NK-92 (cell line): ENCODE data around the gene RELL1.

Source experiments
- DNase-seq: peaks from one replicate; lab custom pipeline; 2025; ENCODE audit not compliant: unreplicated experiment; lab: John Stamatoyannopoulos, UW

The RELL1 gene

DNA sequence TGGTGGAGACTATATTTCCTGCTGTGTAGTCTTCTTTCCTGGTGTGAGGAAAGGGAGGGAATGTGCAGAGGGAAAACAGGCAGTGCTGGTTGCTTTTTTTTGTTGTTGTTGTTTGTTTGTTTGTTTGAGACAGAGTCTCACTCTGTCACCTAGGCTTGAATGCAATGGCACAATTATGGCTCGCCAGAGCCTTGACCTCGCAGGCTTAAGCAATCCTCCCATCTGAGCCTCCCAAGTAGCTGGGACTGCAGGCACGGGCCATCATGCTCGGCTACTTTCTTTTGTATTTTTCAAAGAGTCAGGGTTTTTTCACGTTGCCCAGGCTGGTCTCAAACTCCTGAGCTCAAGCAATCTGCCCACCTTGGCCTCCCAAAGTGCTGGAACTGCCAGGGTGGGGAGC lies 82.5 kb downstream of the RELL1 start:
- DNase-seq: no peak

DNA sequence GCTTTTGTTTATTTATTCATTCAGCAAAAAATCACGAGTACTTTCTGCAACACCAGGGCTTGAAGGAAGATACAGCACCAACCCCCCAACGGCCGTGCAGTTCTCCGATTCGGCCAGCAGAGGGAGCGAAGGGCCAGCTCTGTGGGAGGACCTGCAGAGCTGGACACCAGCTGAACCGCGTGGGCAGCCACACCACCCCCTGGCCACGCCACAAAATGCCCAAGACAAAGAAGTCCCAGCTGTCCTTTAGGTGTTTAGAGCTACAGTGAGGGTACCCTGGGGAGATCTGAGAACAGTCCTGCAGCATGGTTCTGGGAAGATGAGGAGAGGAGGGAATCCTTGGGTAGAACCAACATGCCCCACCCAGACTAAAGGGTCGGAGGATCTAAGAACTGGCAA lies 83.1 kb downstream of the RELL1 start:
- peak; percentile 2 for DNase-seq

DNA sequence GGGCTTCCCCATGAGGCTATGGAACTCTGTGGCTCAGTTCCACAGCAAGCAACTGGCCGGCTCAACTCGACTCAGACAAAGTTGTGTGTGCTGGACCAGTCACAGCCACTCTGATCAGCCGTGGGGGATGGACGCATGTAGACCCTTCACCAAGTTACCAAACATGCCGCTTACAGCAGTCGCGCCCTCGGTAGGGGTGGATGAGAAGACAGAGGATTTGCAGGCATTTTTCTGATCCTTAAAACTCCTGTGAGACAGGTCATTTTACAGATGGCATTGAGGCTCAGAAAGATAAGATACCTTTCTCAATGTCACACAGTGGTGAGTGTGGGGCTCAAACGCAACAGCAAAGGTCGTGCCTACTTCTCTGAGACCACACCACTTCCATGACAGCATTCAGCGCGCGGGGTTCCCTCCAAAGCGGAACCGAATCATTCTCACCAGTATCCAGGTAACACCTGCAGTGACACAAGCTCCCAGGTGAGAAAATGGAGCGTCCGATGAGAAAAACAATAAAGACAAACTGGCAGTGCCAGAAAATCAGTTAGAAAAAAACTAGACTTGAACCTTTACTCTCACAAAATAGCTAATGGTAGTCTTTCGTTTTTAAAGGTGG lies 83.6 kb downstream of the RELL1 start:
- DNase-seq: no peak

DNA sequence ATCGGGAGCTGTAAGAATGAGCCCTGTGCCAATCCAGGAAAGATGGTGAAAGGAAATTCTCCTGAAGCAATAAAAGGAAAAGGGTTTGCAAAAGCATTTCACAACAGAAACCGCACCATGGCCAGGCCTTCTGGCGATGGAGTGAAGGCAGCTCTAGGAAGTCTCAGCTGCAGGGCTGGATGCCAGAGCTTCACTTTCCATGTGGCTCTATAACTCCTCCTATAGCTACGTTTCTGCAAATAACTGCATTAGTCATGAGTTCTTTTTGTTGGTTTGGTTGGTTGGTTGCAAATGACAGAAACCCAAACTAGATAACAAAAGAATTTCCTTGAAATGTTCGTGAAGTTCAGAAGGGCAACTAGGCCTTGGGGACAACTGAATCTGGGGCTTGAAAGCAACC lies 84.6 kb downstream of the RELL1 start:
- DNase-seq: no peak

DNA sequence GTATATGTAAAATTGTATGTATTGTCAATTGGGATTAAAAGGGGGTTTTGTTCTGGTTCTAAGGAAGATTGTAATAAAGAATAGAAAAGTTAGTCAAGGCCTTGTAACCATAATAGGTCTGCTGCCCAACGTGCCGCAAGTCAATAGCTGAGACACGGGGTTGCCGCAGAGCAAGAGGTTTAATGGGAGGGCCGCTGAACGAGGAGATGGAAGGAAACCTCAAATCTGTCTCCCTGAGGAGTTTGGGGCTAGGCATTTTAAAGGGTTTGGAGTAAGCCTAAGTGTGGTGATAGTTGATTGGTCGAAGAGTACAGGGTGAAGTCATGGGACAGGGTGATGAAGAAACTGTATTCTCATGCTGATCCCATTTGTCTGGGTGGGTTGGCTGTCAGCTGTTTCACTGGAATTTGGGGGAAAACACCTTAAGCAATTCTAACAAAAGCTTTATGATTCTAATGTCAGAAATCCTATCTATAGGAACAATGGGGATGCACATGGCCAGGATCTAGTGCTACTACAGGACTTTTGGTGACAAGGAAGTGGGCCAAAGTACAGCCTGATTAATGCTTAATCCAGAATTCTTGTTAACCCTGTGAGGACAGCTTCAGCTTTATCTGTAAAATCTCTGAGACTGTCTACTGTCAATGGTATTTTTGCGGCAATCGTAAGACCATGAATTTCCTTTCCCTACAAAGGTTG lies 86.9 kb downstream of the RELL1 start:
- DNase-seq: no peak

DNA sequence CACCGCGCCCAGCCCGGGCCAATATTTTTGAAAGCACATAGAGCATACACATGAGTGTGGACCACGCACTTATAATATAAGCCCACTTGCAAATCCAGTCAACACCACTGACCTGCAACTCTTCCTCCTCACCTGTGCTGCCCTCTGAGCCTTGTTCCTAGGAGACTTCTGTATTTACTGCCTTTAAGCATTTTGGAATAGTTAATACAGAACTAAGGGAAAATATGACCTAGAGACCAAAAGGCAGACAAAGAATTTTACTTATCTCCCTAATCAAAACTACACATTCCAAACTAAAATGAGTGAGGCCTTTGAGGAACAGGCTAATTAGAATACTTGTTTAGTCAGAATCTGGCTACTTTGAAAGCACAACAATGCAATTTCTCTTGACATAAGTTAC lies 89.1 kb downstream of the RELL1 start:
- no peak for DNase-seq

DNA sequence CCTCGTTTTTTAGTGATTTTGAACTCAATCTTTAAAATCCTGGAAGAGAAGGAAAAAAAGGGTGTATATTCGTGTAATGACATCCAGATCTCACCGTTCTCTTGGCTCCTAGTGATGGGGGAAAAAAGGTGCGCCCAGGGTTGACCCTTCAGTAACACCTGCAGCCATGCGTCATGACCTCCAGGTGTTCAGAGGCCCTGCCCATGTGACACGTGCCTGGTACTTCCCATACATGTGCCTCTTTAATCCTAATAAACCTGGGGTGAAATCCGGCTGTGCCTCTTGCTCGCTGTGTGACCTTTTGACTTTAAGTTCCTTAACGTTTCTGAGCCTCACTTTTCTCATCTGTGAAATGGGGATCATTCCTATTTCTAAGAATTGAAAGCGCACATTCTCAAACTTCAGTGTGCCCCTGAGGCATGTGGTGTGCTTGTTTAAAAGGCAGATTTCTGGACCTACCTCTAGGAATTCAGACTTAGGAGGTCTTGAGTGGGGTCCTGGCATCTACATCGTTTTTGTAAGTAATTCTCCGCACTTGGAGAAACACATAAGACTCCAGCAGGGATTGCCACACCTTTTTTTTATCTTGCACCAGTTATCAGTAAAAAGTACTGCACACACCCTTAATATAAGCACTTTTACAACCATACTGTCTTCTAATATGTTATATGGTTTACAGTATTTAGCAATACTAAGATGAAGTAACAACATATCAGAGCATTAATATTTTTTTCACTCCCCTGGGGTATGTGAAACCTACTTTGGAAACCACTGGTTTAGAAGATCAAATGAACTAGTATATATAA lies 90.1 kb downstream of the RELL1 start:
- DNase-seq: no peak

DNA sequence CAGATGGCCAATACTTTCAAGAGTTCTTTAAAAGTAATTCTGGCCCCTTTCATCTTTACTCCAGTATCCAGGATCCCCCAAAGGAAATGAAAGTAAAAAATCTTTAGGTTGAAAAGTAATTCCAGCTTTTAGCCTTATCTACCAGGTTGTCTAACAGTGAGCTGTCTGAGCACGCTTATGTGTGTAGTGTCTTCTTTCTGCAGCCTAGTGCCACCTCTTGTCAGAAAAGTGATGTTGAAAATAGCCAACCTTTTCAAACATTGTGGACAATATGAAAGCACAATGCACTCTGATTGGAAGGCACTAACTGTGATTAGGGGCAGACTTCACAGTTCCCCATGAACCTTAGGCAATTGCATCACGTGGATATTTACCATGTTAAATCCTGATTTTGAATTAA lies 92.1 kb downstream of the RELL1 start:
- DNase-seq: no peak

DNA sequence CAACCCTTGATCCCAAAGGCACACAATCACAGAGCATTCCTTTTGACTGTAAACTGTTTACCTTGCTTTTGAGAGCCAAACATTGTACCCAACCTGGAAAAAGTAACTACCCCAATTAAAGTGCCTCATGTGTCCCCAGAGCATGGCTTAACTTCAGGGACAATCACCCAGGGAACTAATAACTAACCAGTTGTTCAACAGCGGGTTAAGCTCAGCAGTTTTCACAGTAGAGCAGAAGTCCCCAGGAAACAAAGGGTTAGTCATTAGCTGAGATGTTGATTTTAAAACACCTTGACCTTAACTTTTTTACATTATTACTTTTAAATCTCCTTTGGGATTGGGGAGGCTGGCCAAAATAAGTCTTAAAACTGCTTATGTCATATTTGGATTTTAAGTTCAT lies 94.8 kb downstream of the RELL1 start:
- DNase-seq: no peak

DNA sequence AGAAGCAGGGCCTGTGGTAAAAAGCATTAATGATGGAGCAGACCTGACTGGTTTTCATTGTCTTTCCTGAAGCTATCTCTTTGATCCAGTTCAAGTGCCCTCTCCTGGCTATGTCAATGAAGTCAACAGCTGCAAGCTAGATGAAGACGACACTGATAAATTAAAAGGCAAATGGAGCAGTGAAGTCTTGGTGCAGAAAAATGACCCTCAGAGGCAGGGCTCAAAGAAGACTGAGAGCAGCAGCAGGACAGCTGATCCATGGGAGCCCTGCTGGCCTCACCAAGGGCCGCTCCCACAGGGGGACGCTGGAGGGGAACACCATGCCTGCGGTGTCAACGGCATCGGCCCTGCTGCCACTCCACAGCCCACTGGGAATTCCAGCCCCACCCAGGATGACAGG lies 96.2 kb downstream of the RELL1 start:
- DNase-seq: no peak

DNA sequence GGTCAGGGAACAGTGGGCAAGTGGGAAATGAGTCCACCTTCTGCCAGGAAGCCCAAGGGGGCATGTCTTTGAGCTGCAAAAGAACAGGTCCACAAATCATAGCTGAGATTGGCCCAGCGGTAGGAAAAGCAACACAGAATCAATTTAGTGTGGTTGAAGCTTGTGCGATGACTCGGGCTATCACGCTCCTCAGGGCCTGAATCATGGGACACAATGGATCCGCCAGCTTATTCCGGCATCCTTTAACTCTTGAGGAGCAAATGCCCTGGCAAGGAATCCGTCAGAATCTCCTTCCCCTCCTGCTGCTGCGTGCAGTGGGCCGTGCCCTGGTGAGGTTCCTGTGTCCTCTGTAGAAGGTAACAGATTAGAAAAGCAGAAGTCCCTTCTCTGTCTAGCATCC lies 98.0 kb downstream of the RELL1 start:
- DNase-seq: no peak

DNA sequence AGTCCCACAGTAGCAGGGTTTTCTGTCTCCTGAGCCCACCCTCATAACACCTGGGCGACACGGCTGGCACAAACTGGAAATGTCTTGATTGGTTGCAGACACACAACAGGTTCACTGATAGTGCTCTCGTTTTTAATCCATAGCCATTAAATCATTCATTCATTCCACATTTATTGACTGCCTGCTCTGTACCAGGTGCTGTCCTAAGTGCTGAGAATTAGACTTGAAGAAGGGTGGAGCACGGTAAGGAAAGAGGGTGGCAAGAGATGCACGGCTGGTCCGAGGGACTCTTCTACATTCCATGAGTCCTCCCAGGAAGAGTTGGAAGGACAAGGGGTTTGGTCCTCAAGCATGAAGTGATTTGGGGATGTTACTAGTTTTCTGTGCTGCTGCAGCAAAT lies 100.0 kb downstream of the RELL1 start:
- no peak for DNase-seq

DNA sequence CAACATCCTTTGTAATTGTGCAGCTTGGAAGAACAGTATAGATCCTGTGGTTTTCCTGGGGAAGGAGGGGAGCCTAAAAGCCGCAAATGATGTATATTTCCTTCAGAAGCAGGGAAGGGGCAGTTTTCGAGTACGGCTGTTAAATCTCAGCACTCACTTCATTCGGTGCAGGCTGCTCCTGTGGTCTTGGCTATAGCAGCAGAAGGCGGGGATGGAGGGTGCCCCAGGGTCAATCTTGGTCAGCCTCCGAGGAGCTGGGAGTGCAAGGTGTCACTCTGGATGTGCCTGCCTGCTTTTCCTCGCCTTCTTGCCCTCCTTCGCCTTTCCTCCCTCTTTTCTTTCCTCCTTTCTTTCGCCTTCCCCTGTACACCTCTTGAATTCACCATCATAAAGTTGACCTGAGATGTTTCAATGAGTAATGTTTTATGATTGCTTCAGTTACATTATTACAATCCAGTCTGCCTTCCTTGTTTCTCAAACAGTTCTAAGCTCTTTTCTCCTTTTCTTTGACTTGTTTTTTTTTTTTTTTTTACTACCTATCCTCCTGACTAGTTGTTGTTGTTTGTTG lies 101.6 kb downstream of the RELL1 start:
- DNase-seq: no peak

DNA sequence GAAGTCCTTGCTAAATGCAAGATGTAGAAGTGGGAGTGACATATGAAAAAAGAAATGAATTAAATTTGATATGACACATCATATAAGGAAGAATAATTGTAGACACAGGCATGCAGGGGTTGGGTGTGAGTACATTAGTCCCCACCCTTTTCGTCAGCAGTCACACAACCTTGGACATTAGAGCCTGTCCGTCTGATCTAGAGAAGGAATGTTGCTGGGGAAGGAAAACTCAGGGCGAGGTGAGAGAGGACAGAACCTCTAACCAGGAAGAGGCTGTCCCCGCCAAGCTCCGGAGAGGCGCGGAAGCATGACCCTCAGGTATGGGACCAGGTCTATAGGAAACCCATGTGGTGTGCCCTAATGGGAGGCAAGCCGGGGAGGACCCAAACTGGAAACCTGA lies 102.1 kb downstream of the RELL1 start:
- no peak for DNase-seq

DNA sequence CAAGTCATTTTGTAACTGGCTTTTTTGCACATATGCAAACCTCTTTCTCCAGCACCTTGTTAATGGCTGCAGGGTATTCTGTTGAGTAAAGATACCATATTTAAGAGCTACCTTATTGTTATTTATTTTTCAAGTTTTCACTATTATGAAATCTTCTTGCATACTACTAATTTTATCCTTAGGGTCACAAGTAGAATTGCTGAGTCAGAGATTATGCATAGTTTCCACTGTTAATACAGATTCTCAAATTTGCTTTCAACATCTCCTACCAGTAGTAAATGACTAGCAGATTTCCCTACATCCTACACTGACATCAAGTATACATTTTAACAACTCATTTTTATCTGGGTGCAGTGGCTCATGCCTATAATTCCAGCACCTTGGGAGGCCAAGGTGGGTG lies 112.6 kb downstream of the RELL1 start:
- DNase-seq: no peak

DNA sequence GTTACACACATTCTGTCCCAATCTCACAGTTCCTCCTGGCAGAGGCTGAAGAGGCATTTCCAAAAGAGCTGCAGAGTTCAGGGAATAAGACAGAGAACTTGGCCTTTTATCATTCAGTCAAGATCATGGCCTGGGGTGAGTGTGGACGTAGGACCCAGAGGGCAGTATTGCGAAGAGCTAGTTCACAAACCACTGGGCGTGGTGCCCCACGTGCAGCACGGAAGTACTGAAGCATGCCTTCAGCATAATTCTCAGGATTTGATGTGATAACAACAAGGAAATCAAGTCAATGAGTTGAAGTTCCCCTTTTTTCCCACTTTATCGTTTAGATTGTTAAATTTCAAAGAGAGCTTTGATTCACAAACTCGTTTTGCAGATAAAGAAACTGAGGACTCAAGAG lies 117.7 kb downstream of the RELL1 start:
- DNase-seq: no peak

DNA sequence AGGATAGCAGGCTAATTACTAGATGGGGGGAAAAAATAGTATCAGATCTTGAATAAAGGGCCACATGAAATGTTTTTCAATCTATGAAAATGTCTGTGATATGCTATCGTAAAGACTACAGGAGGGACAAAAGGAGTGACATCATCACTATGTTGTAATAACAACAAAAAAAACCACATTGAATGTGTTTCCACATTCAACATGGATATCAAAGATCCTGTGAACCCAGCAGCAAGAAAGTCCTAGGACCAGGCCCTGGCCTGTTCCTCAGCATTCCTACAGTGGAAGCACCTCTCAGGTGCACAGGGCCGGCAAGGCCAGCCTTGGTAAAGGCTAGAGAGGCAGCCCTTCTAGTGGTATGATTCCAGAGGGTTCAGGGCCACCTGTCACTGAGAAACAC lies 118.3 kb downstream of the RELL1 start:
- no peak for DNase-seq

DNA sequence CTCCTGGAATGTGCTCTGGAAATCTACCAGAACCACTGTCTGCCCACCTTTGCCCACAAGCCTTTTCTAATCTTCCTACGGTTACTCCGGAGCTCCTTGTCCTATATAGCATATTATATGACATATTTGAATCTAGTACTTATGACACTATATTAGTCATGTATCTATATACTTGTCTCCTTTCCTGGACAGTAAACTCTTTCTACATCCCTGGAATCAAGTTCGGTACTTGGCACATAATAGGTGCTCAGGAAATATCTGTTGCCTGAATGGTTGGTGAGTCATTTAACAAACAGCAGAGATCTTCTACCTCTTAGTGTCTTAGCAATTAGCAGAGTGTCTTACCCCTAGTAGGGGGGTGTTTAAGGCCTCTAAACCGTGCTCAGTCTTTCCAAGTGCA lies 123.6 kb downstream of the RELL1 start:
- no peak for DNase-seq

DNA sequence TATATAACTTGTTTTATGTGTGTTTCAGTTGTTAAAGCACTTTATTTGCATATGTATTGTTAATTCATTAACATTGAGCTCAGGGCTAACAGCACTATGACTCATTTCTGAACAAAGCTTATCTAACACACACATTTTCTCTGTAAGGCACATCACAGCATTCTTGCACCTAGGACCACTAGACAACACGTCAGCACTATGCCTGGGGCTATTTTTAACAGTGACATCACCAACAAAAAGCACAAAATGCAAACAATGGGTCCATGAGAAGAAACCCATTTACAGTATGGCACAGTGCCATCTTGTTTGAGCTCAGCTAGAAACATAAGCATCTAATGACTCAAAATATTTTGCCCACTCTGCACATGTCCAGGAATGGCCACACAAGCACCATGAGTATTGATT lies 124.4 kb downstream of the RELL1 start:
- DNase-seq: no peak

DNA sequence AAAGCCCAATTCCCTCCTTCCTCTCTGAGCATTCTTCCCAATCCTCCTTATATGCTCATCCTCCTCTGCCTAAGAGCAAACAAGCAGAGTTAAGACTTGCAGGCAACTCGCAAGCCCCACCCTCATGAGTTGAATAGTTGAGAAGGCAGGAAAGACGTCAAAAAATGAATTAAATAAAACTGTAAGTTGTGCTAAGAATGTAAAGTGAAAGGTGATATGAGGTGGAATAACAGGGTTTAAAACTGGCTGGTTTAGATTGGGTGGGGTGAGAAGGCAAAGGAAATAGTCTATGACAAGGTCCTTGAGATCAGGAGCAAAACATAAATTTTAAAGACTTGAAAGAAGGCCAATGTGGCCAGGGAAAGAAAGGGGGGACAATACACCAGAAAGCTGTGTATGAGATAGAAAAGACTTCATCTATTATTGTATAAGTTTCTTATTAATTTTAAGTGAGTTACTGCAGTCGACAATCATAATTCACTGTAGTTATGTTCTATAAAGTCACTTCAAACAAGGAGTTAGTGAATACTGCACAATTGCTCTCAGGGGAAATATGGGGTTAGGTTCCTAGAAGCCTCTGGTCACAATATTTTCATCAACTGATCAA lies 124.9 kb downstream of the RELL1 start:
- no peak for DNase-seq
